SK-MEL-5 (cell line): ENCODE measurements around the gene SPATA32. TPM values are rescaled to one million over a fixed set of nuclear protein-coding genes. Genes with fewer than 3 reads are reported as not detected.

Source experiments
- DNase-seq: peaks from one replicate; pipeline ENCODE4 v3.0.0-alpha.2; 2016; ENCODE audit warnings: low read depth, low spot score
- in situ Hi-C: cut with HindIII; loops from 2 replicates; pipeline ENCODE4 v1.10.0; 2016; ENCODE audit warnings: low sequenced_read_pairs, high pct_unique_total_duplicates, low pct_unique_long_range_greater_than_20kb
- total RNA-seq: library from RNA; depleted of rRNA; stranded (reverse); fragments of >200 nt; shearing (Covaris generic); gene quantifications from 2 replicates; pipeline ENCODE4 v1.2.3, GENCODE V29; 2014

The SPATA32 gene
- total RNA-seq, 1 experiment from 2014 or later = not detected

DNA sequence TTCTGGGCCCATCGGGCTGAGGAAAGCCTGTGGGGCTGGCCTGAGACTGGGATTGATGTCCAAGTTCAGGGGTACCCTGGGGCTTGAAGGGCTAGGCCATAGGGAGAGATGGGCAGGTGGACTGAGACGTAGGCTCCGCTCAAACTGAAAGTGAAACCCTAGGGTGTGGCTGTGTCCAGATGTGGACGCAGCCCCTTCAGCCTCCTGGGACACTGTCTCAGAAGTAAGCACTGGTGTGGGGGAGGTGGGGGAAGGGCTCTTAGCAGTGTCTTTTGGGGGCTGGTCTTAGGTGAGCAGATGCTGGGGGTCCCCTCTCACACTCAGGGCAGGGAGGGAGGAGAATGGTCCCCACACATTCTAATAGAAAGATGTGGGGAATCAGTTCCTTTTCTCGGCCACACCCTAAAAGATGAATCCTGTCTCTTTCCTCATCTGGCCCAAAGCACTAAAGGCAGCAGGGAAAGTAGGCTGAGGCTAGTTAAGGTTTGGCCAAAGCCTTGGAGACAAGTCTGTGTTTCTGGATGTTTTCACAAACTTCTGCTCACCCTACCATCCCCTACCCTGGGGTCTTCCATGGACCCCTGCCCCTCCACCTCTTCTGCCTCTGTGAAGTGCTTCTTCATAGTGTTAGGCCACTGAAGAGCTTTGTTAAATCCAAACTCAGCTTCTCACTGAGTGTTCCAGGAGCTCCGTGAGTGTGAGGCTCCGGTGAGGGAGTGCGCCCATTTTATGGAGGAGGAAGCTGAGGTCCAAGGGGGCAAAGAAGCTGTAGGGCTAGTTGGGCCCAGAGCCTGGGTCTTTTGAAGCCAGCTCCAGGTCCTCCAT, 34.6 kb downstream of the SPATA32 start:
- no peak for DNase-seq
- in situ Hi-C loops = no loop called here

GRCh38 chr17:45226576-45226975, 35.3 kb downstream of the SPATA32 start:
- no peak for DNase-seq
- in situ Hi-C loops = no loop called here

GRCh38 chr17:45225964-45226530, 35.8 kb downstream of the SPATA32 start:
- in situ Hi-C loops = no loop called here
- DNase-seq = no peak

GRCh38 chr17:45225051-45225700, 36.7 kb downstream of the SPATA32 start:
- in situ Hi-C loops = no loop called here
- no peak for DNase-seq

- in situ Hi-C loops = no loop called here
- DNase-seq = no peak
Observed at GRCh38 chr17:45224671-45225050, 37.2 kb downstream of the SPATA32 start.

DNA sequence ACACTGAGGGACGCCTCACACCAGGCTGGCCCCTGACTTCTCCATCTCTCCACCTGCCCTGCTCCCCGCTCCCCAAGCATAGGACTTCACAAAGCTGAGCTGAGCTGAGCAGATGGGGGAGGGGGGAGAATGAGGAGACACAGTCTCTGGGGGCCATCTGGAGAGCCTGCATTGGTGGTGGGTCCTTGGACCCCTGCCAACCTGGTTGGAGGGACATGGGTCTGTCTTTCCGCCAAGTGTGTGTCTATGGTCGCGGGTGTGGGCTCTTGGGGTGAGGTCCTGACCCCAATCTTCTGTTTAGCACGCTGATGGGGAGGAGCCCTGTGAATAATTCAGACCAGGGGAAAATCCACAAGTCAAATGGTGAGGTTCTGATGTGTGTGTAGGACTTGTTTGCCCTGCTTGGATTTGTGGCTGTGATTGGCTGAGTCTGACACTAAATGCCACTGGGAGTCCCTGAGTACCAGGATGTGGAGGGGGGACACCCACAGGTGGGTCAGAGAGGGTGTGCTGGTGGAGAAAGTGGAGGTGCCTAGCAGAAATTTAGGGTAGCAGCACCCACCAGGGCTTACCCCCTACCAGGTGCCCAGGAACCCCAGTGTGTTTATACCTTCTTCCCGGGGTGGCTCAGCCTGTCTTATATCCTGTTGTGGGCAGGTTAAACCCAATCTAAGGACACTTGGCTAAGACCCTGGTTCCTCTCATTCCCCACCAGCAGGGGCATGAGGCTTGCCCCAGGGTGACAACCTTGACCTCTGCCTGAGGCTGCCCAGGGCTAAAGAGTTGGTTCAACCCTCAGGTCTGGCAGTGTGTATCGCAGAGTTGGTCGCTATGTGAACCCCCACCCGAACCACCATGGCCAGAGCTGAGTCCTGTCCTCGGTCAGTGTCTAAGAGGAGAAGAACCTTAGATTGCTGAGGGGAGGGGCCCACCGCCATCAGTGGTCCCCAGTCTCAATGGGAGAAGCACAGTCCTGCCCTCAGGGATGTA, 38.1 kb downstream of the SPATA32 start:
- in situ Hi-C loops = no loop called here
- no peak for DNase-seq

GRCh38 chr17:45222996-45223538, 38.8 kb downstream of the SPATA32 start:
- DNase-seq = no peak
- in situ Hi-C loops = no loop called here

DNA sequence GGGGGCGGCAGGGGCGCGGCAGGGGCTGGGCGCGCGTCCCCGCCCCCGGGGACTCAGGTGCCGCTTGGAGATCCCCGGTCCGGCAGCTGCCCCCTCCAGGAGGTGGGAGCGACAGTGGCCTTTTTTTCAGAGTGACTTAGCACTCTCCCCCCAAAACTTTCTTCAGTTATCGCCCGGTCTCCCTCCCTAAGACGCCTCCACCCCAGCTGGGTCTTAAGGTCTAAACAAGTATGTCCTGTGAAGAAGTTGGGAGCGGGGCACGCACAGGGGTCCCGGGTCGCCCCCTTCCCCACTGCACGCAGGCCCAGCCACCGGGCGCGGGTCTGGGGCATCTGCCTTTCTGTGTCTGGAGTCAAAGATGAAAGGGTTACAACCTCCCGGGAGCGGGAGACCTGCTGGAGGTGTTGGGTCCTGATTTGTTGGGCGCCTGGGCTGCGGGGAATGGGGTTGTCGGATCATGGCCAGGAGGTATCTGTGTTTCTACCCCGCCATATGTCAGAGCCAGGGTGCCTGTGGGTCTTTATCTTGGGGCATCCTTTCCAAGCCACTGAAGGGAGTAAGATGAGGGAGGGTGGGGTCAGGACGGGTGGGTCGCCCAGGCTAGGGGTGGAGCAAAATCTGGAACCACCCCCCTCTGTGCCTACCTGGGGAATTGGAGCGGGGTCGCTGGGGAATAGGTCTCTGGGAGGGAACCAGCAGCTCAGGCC, 39.5 kb downstream of the SPATA32 start:
- in situ Hi-C loops = no loop called here
- DNase-seq = no peak

DNA sequence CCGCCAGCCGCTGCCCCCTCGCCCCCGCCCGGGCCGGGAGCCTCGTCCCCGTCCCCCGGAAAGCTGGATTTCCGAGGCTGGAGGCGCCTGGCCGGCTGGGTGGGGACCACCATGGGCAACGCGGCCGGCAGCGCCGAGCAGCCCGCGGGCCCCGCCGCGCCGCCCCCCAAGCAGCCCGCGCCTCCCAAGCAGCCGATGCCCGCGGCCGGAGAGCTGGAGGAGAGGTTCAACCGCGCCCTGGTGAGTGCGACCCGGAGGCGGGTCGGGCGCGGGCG, 39.9 kb downstream of the SPATA32 start:
- no peak for DNase-seq
- in situ Hi-C loops = no loop called here

GRCh38 chr17:45221081-45222013, 40.5 kb downstream of the SPATA32 start, which contains the start of gene FMNL1:
TSS of gene FMNL1 (plus strand) at chr17:45221885. CDS start at chr17:45222125, 240 bp downstream.
- DNase-seq = no peak
- in situ Hi-C loops = no loop called here

DNA sequence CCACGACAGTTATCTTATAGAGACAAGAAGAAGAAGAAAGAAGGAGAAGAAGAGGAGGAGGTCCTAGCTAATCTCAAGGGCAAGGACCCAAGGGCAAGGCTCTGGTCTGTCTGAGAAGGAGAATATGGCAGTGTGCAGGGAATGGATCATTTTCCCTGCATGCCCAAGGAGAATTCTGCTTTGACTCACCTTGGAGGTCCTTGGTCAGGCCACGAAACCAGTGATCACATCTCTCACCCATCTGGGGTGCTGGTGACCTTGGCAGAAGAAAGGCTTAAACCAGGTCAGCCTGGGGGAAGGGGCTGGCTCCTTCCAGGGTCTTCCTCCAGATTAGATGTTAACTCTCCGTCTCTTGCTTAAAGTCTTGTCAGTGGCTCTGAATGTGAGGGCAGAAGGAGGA, 41.8 kb downstream of the SPATA32 start:
- in situ Hi-C loops = no loop called here
- DNase-seq = no peak

GRCh38 chr17:45218895-45219661, 42.8 kb downstream of the SPATA32 start:
- DNase-seq = peak; percentile 85
- in situ Hi-C loops = no loop called here
